ENCODE data around the gene ZSCAN22.

DNA sequence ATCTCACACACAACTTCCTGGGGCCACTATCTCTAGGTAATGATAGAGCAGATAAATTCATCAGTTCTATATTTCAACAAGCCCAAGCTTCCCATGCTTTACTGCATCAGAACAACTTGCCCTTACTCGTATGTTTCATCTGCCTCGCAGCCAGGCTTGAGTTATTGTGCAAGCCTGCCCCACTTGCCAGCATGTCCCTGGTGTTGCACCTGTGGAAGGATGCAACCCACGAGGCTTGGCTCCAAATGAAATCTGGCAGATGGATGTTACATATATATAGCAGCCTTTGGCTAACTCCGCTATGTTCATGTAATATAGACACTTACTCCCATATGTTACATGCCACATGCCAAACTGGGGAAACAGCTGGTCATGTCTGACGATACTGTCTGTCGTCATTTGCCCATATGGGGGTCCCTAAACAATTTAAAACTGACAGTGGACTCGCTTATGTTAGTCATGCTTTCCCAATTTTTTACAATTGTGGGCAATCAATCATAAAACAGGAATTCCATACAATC lies 15.4 kb upstream of the ZSCAN22 start:
- no peak for TF ChIP-seq EZH2phosphoT487 (IDR thresholded peaks at IDR 0.05; ENCODE audit: low read length)
- no peak for TF ChIP-seq CTCF (IDR thresholded peaks at IDR 0.05; ENCODE audit: low read length)
